ENCODE results near the gene MAP7D3.
"Not testable (repeated sequence)": the region's sequence is repeated elsewhere in the genome, so short reads cannot be mapped to it uniquely, and the experiment has no call there.

Gene MAP7D3

DNA sequence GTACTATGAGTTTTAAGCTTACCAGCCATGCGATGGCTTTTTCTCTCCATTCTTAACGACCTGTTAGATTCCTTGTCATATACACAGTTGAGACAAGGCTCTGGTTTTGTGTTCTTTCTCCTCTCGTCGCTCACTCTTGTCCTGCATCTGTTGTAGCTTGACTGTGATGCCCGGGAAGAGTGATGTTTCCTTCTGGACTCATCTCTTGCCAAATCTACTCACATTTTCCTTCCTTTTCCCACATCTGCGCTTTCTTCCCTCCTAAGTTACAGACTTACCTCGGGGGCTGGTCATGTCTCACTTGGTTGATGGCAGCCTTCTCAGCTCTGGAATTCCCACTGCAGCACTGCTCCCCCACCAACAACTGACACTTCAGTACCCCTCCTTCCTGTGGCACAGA is 4.8 kb upstream of the MAP7D3 start:
- in situ Hi-C loops (cut with HindIII; ENCODE audit: low pct_ligation_motif_present, low pct_unique_long_range_greater_than_20kb, low sequenced_read_pairs): no loop called here
- no peak for DNase-seq

GRCh38 chrX:136255541-136255940 is 4.3 kb upstream of the MAP7D3 start:
- in situ Hi-C loops (cut with HindIII; ENCODE audit: low pct_ligation_motif_present, low pct_unique_long_range_greater_than_20kb, low sequenced_read_pairs): no loop called here
- no peak for DNase-seq

DNA sequence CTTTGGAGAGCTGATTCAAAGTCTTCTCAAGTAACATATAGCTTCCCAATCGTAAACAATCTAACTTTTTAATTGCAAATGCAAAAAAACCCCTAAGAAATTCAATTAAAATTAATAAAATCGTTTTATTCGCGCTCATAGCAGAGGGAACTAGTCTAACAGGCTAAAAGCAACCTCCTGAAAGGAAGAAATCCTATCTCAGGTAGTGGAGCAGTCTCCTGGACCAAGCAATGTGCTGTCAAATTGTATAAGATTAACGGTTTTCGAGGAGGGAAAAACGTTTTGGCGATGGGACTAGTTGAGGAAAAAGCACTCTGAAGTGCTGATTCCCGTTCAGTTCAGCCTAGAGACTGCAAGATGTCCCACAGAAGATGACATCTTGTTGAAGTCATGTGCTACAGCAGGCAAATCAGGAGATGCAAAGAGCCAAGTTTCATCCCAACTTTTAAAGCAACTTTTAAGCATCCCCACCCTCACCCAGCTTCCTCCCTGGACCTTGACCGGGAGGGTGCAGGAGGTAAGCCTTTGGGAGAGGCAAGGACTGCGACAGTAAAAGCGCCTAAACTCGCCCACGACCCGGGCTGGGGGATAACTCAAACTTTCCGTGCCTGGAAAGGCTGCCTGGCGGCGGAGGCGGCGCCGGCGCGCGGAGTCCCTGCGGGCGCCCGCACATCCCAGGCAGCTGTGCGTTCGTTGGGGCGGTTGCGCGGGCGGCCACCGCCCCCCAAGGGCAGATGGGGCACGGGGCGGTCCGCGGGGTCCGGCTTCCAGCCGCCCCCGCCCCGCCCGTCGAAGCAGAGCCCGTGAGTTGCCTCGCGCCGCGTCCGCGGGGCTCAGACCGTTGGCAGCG is 784 bp downstream of the MAP7D3 start:
- peak; percentile 4 for DNase-seq
- in situ Hi-C loops (cut with HindIII; ENCODE audit: low pct_ligation_motif_present, low pct_unique_long_range_greater_than_20kb, low sequenced_read_pairs): no loop called here

DNA sequence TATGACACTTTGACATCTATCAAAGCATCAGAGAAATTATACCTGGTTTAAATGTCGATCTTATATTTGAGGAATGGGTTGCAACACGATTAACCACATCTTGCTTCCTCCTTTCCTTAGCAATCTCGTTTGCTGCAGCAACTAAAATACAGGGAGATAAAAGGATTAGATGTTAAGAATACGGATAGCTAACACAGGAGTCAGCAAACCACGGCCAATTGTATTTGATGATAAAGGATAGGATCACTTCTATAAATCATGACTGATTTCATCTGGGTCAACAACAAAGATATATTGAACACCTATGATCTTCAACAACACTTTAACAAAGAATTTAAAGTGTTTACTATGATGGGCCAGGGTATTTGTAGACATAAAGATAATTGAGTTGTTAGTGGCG is 5.0 kb downstream of the MAP7D3 start:
- DNase-seq: no peak
- in situ Hi-C loops (cut with HindIII; ENCODE audit: low pct_ligation_motif_present, low pct_unique_long_range_greater_than_20kb, low sequenced_read_pairs): no loop called here

- in situ Hi-C loops (cut with HindIII; ENCODE audit: low pct_ligation_motif_present, low pct_unique_long_range_greater_than_20kb, low sequenced_read_pairs); DNase-seq: not testable (repeated sequence)
Measured at GRCh38 chrX:136237849-136238248, 13.4 kb downstream of the MAP7D3 start.

- DNase-seq: no peak
- in situ Hi-C loops (cut with HindIII; ENCODE audit: low pct_ligation_motif_present, low pct_unique_long_range_greater_than_20kb, low sequenced_read_pairs): no loop called here
Measured at GRCh38 chrX:136237074-136237473, 14.1 kb downstream of the MAP7D3 start.

- DNase-seq: no peak
- in situ Hi-C loops (cut with HindIII; ENCODE audit: low pct_ligation_motif_present, low pct_unique_long_range_greater_than_20kb, low sequenced_read_pairs): no loop called here
Measured at GRCh38 chrX:136228839-136229207, 22.4 kb downstream of the MAP7D3 start.

GRCh38 chrX:136227948-136228838 is 23.0 kb downstream of the MAP7D3 start:
- no peak for DNase-seq
- in situ Hi-C loops (cut with HindIII; ENCODE audit: low pct_ligation_motif_present, low pct_unique_long_range_greater_than_20kb, low sequenced_read_pairs): no loop called here

GRCh38 chrX:136227074-136227473 is 24.1 kb downstream of the MAP7D3 start:
- in situ Hi-C loops (cut with HindIII; ENCODE audit: low pct_ligation_motif_present, low pct_unique_long_range_greater_than_20kb, low sequenced_read_pairs): no loop called here
- no peak for DNase-seq

GRCh38 chrX:136221851-136222513 is 29.2 kb downstream of the MAP7D3 start:
- in situ Hi-C loops (cut with HindIII; ENCODE audit: low pct_ligation_motif_present, low pct_unique_long_range_greater_than_20kb, low sequenced_read_pairs): no loop called here
- no peak for DNase-seq

- DNase-seq: no peak
- in situ Hi-C loops (cut with HindIII; ENCODE audit: low pct_ligation_motif_present, low pct_unique_long_range_greater_than_20kb, low sequenced_read_pairs): no loop called here
Measured at GRCh38 chrX:136220951-136221350, 30.2 kb downstream of the MAP7D3 start.

DNA sequence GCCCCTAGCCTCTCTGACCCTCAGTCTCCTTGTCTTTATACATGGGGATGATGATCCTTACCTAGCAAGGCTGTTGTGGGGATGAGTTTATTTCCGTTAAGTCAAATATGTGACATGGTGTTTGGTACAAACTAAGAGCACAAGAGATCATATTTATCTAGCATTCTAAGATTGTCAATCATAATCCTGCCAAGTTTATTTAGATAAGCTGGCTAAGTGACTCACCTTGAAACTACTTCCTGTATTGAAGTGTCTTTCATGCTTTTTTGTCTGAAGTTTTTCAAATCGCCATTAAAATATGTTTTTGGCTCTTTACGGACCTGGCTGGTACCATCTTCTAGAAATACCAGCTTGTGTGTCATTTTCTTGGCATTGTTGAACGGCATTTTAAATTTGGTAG is 30.7 kb downstream of the MAP7D3 start:
- in situ Hi-C loops (cut with HindIII; ENCODE audit: low pct_ligation_motif_present, low pct_unique_long_range_greater_than_20kb, low sequenced_read_pairs): no loop called here
- DNase-seq: no peak

DNA sequence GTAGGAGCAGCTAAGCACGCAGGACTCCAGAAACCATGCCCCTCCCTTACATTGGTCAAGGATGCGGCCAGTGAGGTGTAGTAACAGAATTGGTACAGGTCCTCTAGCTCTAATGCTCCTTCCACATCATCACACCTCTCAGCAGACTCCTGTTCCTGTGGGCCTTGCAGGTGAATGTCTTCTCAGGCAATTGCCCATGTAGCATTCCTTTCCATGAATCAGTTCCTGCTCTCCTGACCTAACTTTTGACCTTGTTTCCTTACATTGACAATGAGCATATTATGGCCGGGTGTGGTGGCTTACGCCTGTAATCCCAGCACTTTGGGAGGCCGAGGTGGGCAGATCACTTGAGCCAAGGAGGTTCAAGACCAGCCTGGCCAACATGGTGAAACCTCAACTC is 31.3 kb downstream of the MAP7D3 start:
- in situ Hi-C loops (cut with HindIII; ENCODE audit: low pct_ligation_motif_present, low pct_unique_long_range_greater_than_20kb, low sequenced_read_pairs): no loop called here
- DNase-seq: no peak

DNA sequence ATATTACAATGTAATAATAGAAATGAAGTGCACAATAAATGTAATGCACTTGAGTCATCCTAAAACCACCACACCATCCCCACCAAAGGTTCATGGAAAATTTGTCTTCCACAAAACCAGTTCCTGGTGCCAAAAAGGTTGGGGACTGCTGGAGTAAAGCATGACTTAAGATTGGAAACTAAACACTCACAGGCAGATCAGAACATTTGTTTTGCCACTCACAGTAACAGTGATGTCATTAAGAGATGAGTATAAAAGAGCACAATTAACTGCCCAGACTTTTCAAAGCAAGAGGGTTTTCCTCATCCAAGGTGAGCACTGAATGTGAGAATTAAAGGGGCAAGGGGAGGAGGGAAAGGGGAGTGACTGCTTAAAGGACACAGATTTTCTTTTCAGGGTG is 35.6 kb downstream of the MAP7D3 start:
- no peak for DNase-seq
- in situ Hi-C loops (cut with HindIII; ENCODE audit: low pct_ligation_motif_present, low pct_unique_long_range_greater_than_20kb, low sequenced_read_pairs): no loop called here

GRCh38 chrX:136214551-136214950 is 36.6 kb downstream of the MAP7D3 start:
- in situ Hi-C loops (cut with HindIII; ENCODE audit: low pct_ligation_motif_present, low pct_unique_long_range_greater_than_20kb, low sequenced_read_pairs): no loop called here

DNA sequence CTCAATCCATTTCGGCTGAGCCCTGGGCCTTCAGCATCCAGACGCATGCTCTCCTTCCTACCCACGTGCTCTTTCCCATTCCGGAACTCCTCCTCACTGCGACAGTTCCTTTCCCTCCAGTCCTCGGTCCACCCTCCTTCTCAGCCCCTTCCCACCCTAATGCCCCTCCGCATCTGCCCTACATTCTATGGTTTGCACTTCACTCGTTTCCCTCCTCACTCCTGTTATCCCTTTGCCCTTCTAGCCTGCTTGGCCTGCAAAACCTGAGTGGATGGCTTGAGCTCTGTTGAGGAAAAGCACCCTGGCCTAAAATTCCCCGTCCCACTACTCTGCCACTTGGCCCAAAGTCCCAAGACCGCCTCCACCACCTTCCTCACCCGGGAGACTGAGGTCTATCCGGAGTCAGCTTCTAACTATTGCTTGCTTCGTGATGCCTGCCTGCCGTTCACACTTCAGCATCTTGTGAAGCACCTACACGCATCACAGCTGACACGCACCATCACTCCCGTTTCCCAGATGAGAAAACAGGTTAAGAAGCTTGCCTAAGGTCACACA is 38.6 kb downstream of the MAP7D3 start:
- in situ Hi-C loops (cut with HindIII; ENCODE audit: low pct_ligation_motif_present, low pct_unique_long_range_greater_than_20kb, low sequenced_read_pairs): no loop called here
- no peak for DNase-seq

More at GRCh38 chrX:136214551-136214950, 36.6 kb downstream of the MAP7D3 start:
- DNase-seq: peak; percentile 87

GRCh38 chrX:136211766-136212556 is 39.2 kb downstream of the MAP7D3 start:
- no peak for DNase-seq
- in situ Hi-C loops (cut with HindIII; ENCODE audit: low pct_ligation_motif_present, low pct_unique_long_range_greater_than_20kb, low sequenced_read_pairs): no loop called here

GRCh38 chrX:136210806-136211205 is 40.4 kb downstream of the MAP7D3 start:
- DNase-seq: no peak
- in situ Hi-C loops (cut with HindIII; ENCODE audit: low pct_ligation_motif_present, low pct_unique_long_range_greater_than_20kb, low sequenced_read_pairs): no loop called here

Data from ACHN (cell line).